HG02938 (cell line): Measurements from ENCODE around the gene SMURF1.

Experiments
- ATAC-seq: cut with Tn5 transposase; IDR thresholded peaks from one replicate; pipeline ENCODE4 v1.9.1; 2021; ENCODE audit warnings: mild to moderate bottlenecking, moderate library complexity; ENCODE audit not compliant: unreplicated experiment

Gene SMURF1

GRCh38 chr7:99098824-99099498 is 44.9 kb downstream of the SMURF1 start:
- ATAC-seq = no peak

GRCh38 chr7:99098286-99098823 is 45.6 kb downstream of the SMURF1 start:
- no peak for ATAC-seq

- no peak for ATAC-seq
Observed at GRCh38 chr7:99097730-99098129, 46.2 kb downstream of the SMURF1 start.

- no peak for ATAC-seq
Observed at GRCh38 chr7:99096124-99096887, 47.6 kb downstream of the SMURF1 start.

GRCh38 chr7:99095698-99096097 is 48.2 kb downstream of the SMURF1 start:
- ATAC-seq = no peak

GRCh38 chr7:99094401-99094800 is 49.5 kb downstream of the SMURF1 start:
- ATAC-seq = no peak

GRCh38 chr7:99092064-99092720 is 51.7 kb downstream of the SMURF1 start:
- no peak for ATAC-seq

- ATAC-seq = no peak
Observed at GRCh38 chr7:99090771-99091542, 53.0 kb downstream of the SMURF1 start.

- no peak for ATAC-seq
Observed at GRCh38 chr7:99089914-99090629, 53.8 kb downstream of the SMURF1 start.

GRCh38 chr7:99086944-99087343 is 57.0 kb downstream of the SMURF1 start:
- no peak for ATAC-seq

- no peak for ATAC-seq
Observed at GRCh38 chr7:99086532-99086931, 57.4 kb downstream of the SMURF1 start.

GRCh38 chr7:99083733-99084132 is 60.2 kb downstream of the SMURF1 start:
- ATAC-seq = no peak

GRCh38 chr7:99083068-99083651 is 60.7 kb downstream of the SMURF1 start:
- no peak for ATAC-seq

- no peak for ATAC-seq
Observed at GRCh38 chr7:99080679-99081078, 63.2 kb downstream of the SMURF1 start.

- ATAC-seq = no peak
Observed at GRCh38 chr7:99079104-99079503, 64.8 kb downstream of the SMURF1 start.

GRCh38 chr7:99078416-99078815 is 65.5 kb downstream of the SMURF1 start:
- ATAC-seq = no peak

GRCh38 chr7:99076615-99077014 is 67.3 kb downstream of the SMURF1 start:
- no peak for ATAC-seq

GRCh38 chr7:99073839-99074446 is 70.0 kb downstream of the SMURF1 start:
- ATAC-seq = no peak

GRCh38 chr7:99072126-99072525 is 71.8 kb downstream of the SMURF1 start:
- ATAC-seq = no peak
